Measurements from ENCODE around the gene ENHO. TPM values are rescaled to one million over a fixed set of nuclear protein-coding genes. Genes with fewer than 3 reads are reported as not detected.

The ENHO gene
- total and polyA plus RNA-seq, 2 of the 8 experiments (the other 6 are each of a cell fraction or from before 2014, with no cell fraction given), result 12.2 to 49.4 TPM

DNA sequence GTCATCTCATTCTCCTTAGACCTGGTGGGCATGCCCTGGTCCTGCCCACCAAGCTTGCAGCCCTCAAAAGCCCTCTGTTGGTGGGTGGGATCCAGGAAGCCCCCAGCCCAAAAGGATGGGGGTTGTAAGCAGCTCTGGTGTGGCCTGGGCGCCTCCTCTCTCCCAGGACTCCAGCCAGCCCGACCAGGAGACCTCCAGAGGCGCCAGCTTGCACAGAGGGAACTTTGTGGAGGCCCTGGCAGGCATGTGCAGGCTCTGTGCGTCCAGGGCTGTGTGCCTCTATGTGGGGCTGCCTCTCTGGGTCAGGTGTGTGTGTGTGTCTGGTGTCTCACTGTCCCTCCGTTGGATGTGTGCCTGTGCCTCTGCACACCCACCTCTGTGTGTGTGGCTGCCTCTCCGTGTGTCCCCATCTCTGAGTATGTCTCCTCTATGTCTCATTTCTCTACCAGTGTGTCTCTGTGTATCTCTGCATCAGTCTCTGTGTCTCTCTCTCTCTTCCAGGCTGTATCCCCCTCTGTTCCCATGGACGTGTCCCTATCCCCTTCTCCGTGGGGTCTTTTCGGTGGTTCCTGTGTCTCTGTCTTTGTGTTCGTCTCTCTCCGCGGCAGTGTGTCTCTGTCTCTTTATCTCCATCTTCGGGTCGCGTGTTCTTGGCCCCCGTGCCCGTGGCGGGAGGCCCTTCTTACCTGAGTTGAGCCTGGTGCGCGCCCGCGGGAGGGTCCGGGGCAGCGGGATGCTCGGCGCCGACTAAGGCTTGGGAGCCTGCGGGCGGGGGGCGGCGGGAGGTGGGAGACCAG, 501 bp downstream of the ENHO start:
- DNase-seq (ENCODE audit: low read depth in 1 of 2, low spot score in 2 of 2) (no peak), FAIRE-seq (no peak)
- Histone ChIP-seq H3K56ac (replicated peaks; ENCODE audit: insufficient read length, low read depth, low read length) (no peak overlapping the region), H3K4me2 (ENCODE audit: insufficient read depth in 1 of 2, low read depth in 2 of 2, low read length in 2 of 2) (peak overlapping the region; percentile 90 to 92), H3K18ac (ENCODE audit: extremely low read depth, low read length) (peak overlapping the region; percentile 83), H3K9me3 (ENCODE audit: insufficient read depth in 2 of 2, low read depth in 1 of 2, low read length in 1 of 2) (no peaks in the 10 kb centered on the region), H2BK120ac (replicated peaks; ENCODE audit: low read depth, low read length) (no peak overlapping the region), H4K5ac (ENCODE audit: insufficient read length, low read depth, low read length) (no peak overlapping the region), H3K4me3 (ENCODE audit: extremely low read depth in 1 of 4, insufficient read depth in 2 of 4, low read depth in 3 of 4, low read length in 4 of 4) (peak overlapping the region; percentile 56 to 78 (median 64)), H3K27me3 (replicated peaks in 1 of 4; ENCODE audit: control insufficient read depth in 3 of 4, extremely low read depth in 1 of 4, insufficient read depth in 3 of 4, low read length in 3 of 4) (peaks cover 1 to 14% (median 11%) of the 10 kb centered on the region in 4 experiments; a peak in 6 of 7 replicates), H3K14ac (ENCODE audit: insufficient read length) (no peak overlapping the region), H2BK12ac (ENCODE audit: low read depth, low read length) (peak overlapping the region; percentile 60; the same call in 1 of the 2 replicates), H2BK20ac (ENCODE audit: low read length) (no peak overlapping the region), H4K20me1 (replicated peaks in 1 of 2; ENCODE audit: control insufficient read depth in 1 of 2, insufficient read depth in 2 of 2, low read length in 2 of 2) (no peaks in the 10 kb centered on the region), H4K8ac (ENCODE audit: extremely low read depth, insufficient read depth, low read length) (no peak overlapping the region; the same call in 1 of the 2 replicates), H2BK15ac (ENCODE audit: low read length) (peak overlapping the region; percentile 88), H3K23me2 (ENCODE audit: low read depth, low read length) (peaks cover 6% of the 10 kb centered on the region), H3K4ac (replicated peaks; ENCODE audit: insufficient read length, low read depth, low read length) (peak overlapping the region; percentile 84), H3K79me2 (ENCODE audit: control insufficient read depth in 1 of 2, insufficient read depth in 2 of 2, low read length in 2 of 2) (no peaks in the 10 kb centered on the region), H3K23ac (ENCODE audit: insufficient read length) (no peak overlapping the region), H3K9ac (replicated peaks in 1 of 4; ENCODE audit: extremely low read depth in 1 of 4, low read depth in 3 of 4, low read length in 3 of 4) (peak overlapping the region in 3 of 4 experiments; percentile 28 to 63 (median 42); a peak in 5 of 7 replicates), H3K27ac (ENCODE audit: low read depth, low read length) (no peak overlapping the region), H2AK5ac (ENCODE audit: low read depth, low read length) (peak overlapping the region; percentile 86), H2AFZ (ENCODE audit: low read length) (peak overlapping the region; percentile 57; the same call in 1 of the 2 replicates), H3K79me1 (ENCODE audit: low read depth, low read length) (no peaks in the 10 kb centered on the region), H3K4me1 (replicated peaks in 1 of 4; ENCODE audit: control insufficient read depth in 3 of 4, insufficient read depth in 4 of 4, low read length in 3 of 4) (peaks cover 0 to 17% (median 8%) of the 10 kb centered on the region in 4 experiments; a peak in 6 of 7 replicates), H4K91ac (replicated peaks; ENCODE audit: insufficient read length, low read length) (peak overlapping the region; percentile 81), H2BK5ac (ENCODE audit: low read depth, low read length) (peak overlapping the region; percentile 60; the same call in 1 of the 2 replicates), H3K36me3 (ENCODE audit: control insufficient read depth in 2 of 4, insufficient read depth in 4 of 4, low read length in 3 of 4) (no peaks in the 10 kb centered on the region)
- WGBS, 2 experiments (ENCODE audit: extremely low coverage in 1 of 2, insufficient coverage in 1 of 2, insufficient read length in 1 of 2, insufficient replicate concordance in 2 of 2, low coverage in 1 of 2, low lambda C conversion rate in 2 of 2, missing lambda C conversion rate in 1 of 2), result 22% methylated on average over 23 of the region's 31 CpGs; no CpG with 5 or more reads in 1 of the 2 experiments
- POLR2A ChIA-PET (ENCODE audit: partially characterized antibody), result interaction anchor here (1.6 kb wide), 1 partner anchor 12 kb away, joined by 3 read pairs; no protein-coding TSS in a partner anchor
- CTCF ChIA-PET (ENCODE audit: partially characterized antibody), result interaction anchor here (0.7 to 6.2 kb wide), 10 partner anchors 9 to 85 kb away, joined by 3 to 50 read pairs (median 6); no protein-coding TSS in a partner anchor
- TF ChIP-seq PHF8 (conservative IDR thresholded peaks at IDR 0.05; ENCODE audit: low read depth, low read length), result peak; percentile 39; the same call in 1 of the 2 replicates
- TF ChIP-seq CBX5 (IDR thresholded peaks at IDR 0.05; ENCODE audit: low read depth, low read length), result no peak
- TF ChIP-seq SIN3A (conservative IDR thresholded peaks at IDR 0.05 in 1 of 2, IDR thresholded peaks at IDR 0.05 in 1 of 2; ENCODE audit: low read depth in 1 of 2, low read length in 2 of 2), result no peak
- TF ChIP-seq CTBP2 (IDR thresholded peaks at IDR 0.05; ENCODE audit: borderline replicate concordance, insufficient read depth, insufficient read length, low read length), result no peak
- TF ChIP-seq EZH2 (IDR thresholded peaks at IDR 0.05; ENCODE audit: low read depth, low read length, severe bottlenecking), result no peak
- TF ChIP-seq NANOG (IDR thresholded peaks at IDR 0.05; ENCODE audit: insufficient read depth, low read depth, low read length, poor library complexity, severe bottlenecking), result no peak
- TF ChIP-seq POU5F1 (IDR thresholded peaks at IDR 0.05; ENCODE audit: low read depth, low read length), result no peak
- no peak for TF ChIP-seq EGR1 (IDR thresholded peaks at IDR 0.05; ENCODE audit: borderline replicate concordance, low read depth, low read length)
- TF ChIP-seq SUZ12 (IDR thresholded peaks at IDR 0.05; ENCODE audit: low read length), result peak; percentile 37; the same call in 1 of the 2 replicates
- TF ChIP-seq KDM5A (IDR thresholded peaks at IDR 0.05; ENCODE audit: low read length), result no peak
